Astrocyte of the cerebellum (primary cell): ENCODE data around the gene CCDC188.

ENCODE experiments used
- DNase-seq: peaks from one replicate; pipeline ENCODE4 v3.0.0-alpha.2; 2011; ENCODE audit warnings: low read depth
- H3K4me3 ChIP-seq: 2 replicates; pipeline ENCODE4 v1.5.1; 2011; ENCODE audit warnings: mild to moderate bottlenecking, low read depth, low read length, moderate library complexity
- in situ Hi-C: cut with HindIII; loops from 2 replicates; pipeline ENCODE4 v1.10.0; 2017; ENCODE audit warnings: low sequenced_read_pairs
- TF ChIP-seq, protein P1 (sequence below): IDR thresholded peaks from 2 replicates; pipeline ENCODE4 v1.5.1; 2012; ENCODE audit warnings: low read length, low read depth, moderate library complexity, mild to moderate bottlenecking; ENCODE audit errors: missing control alignments

CCDC188 gene

DNA sequence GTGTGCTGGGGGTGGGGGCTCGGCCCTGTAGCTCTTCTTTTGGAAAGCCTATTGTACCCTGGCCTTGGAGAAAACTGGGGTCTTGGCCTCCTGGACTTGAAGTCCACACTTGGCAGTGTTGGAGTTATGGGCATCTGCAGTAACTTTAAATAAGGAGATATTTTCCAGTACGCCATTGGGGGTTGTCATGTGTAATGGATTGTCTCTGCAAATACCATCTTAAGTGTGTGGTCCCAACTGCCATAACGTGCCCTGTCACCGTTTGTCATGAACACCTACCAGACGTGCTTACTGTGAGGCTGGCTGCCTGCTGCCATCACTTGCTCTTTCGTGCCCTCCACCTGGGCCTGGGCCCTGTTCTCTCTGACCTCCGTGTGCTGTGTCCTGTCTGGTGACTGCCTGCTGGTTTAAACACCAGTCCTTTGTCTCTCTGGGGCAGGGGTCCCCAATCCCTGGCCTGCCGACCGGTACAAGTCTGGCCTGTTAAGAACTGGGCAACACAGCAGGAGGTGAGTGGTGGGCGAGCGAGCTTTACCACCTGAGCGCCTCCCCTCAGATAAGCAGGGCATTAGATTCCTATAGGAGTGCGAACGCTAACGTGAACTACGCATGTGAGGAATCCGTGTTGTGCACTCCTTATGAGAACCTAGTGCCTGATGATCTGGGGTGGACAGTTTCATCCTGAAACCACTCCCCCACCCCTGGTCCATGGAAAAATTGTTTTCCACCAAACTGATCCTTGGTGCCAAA, 22.8 kb downstream of the CCDC188 start:
- TF ChIP-seq, protein P1, sequence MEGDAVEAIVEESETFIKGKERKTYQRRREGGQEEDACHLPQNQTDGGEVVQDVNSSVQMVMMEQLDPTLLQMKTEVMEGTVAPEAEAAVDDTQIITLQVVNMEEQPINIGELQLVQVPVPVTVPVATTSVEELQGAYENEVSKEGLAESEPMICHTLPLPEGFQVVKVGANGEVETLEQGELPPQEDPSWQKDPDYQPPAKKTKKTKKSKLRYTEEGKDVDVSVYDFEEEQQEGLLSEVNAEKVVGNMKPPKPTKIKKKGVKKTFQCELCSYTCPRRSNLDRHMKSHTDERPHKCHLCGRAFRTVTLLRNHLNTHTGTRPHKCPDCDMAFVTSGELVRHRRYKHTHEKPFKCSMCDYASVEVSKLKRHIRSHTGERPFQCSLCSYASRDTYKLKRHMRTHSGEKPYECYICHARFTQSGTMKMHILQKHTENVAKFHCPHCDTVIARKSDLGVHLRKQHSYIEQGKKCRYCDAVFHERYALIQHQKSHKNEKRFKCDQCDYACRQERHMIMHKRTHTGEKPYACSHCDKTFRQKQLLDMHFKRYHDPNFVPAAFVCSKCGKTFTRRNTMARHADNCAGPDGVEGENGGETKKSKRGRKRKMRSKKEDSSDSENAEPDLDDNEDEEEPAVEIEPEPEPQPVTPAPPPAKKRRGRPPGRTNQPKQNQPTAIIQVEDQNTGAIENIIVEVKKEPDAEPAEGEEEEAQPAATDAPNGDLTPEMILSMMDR = no peak
- in situ Hi-C loops = no loop called here
- no peak for DNase-seq
- H3K4me3 ChIP-seq = no peak overlapping the region

GRCh38 chr22:20127318-20127868, 23.5 kb downstream of the CCDC188 start:
- in situ Hi-C loops = no loop called here
- no peak overlapping the region for H3K4me3 ChIP-seq
- TF ChIP-seq, protein P1 = no peak
- no peak for DNase-seq

GRCh38 chr22:20126284-20127029, 24.4 kb downstream of the CCDC188 start:
- DNase-seq = no peak
- TF ChIP-seq, protein P1 = no peak
- in situ Hi-C loops = no loop called here
- H3K4me3 ChIP-seq = no peak overlapping the region

- TF ChIP-seq, protein P1 = no peak
- DNase-seq = no peak
- in situ Hi-C loops = no loop called here
- no peak overlapping the region for H3K4me3 ChIP-seq
Observed at GRCh38 chr22:20125201-20126174, 25.4 kb downstream of the CCDC188 start.

DNA sequence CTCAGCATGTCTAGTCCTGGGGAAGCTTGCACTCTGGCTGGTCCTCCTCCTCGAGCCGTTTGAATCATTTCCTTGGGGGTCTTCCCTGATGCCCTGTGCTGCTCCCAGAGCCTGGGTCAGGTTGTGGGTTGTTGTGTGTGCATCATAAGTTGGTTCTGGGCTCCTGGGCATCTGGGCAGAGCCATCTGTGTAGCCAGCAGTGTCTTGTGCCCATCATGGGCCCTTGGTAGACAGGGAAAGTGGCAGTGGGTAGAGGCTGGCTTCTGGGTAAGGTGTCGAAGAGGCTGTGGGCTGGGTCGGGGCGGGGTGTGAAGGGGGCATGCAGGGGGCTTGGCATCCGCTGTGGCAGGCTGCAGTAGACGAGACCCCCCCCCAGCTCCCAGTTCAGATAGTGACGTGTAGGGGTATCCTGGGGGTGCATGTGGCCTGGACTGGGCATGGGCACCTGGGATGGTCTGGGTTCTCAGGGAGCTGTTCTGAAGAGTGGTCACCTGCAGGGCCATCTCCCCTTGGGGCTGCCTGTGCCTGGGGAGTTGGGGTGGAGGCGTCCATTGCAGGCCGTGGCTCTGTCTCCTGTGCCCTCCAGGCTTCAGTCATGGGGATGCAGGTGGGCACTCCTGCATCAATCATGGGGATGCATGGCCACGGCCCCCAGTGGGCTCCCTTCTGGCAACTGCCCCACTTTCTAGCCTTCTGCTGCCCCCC, 26.6 kb downstream of the CCDC188 start:
- TF ChIP-seq, protein P1 = no peak
- DNase-seq = no peak

More for the DNA sequence above, 26.6 kb downstream of the CCDC188 start:
- H3K4me3 ChIP-seq = no peak overlapping the region
- in situ Hi-C loops = no loop called here
